Activated CD4-positive, alpha-beta T cell treated with anti-CD3 and anti-CD28 coated beads for 36 hours (primary cell): Measurements from ENCODE around the gene PCK2. TPM values are rescaled to one million over a fixed set of nuclear protein-coding genes. Genes with fewer than 3 reads are reported as not detected.

Experiments used
- ATAC-seq: fragments of 200-7000 bp; cut with Tn5 transposase; one replicate; pipeline ENCODE4 v1.10.0; 2021; ENCODE audit warnings: mild to moderate bottlenecking, moderate library complexity
- CTCF ChIA-PET: fragments of 350-600 bp; sonication (Branson Sonifier 250); formaldehyde crosslinking; loops from one replicate; lab custom pipeline; 2021; ENCODE audit warnings: antibody characterized with exemption; lab: Charles Lee
- POLR2A ChIA-PET: fragments of 350-600 bp; sonication (Branson Sonifier 250); formaldehyde crosslinking; loops from one replicate; lab custom pipeline; 2021; ENCODE audit warnings: antibody characterized with exemption, inconsistent platforms; lab: Charles Lee
- DNase-seq: peaks from one replicate; pipeline ENCODE4 v3.0.0-alpha.2; 2020
- H3K27ac Mint-ChIP-seq: one replicate; pipeline ENCODE4 v1.8.0; 2021; ENCODE audit warnings: mixed read lengths
- H3K27me3 Mint-ChIP-seq: one replicate; pipeline ENCODE4 v1.8.0; 2021; ENCODE audit warnings: mixed read lengths
- H3K36me3 Mint-ChIP-seq: one replicate; pipeline ENCODE4 v1.8.0; 2021; ENCODE audit warnings: low read depth, mixed read lengths
- H3K4me1 Mint-ChIP-seq: one replicate; pipeline ENCODE4 v1.8.0; 2021; ENCODE audit warnings: mixed read lengths
- H3K4me3 Mint-ChIP-seq: one replicate; pipeline ENCODE4 v1.8.0; 2021; ENCODE audit warnings: mild to moderate bottlenecking, moderate library complexity, mixed read lengths
- H3K9me3 Mint-ChIP-seq: one replicate; pipeline ENCODE4 v1.8.0; 2021; ENCODE audit warnings: low read depth, mixed read lengths
- intact Hi-C, 2 experiments: fragments of 100-400 bp; cut with DNase I in 1 of 2; cut with micrococcal nuclease in 1 of 2; formaldehyde crosslinking; loops; one replicate each; pipeline versions ENCODE4 v1.14.2 to v1.15.1; 2022 to 2024; cut with DNase I, micrococcal nuclease
- total RNA-seq, 2 experiments: library from RNA; stranded (reverse); gene quantifications; one replicate each; pipeline ENCODE4 v1.2.3, GENCODE V29; 2021

Gene PCK2
- total RNA-seq, 2 experiments from 2014 or later = 101 to 115 TPM

GRCh38 chr14:24146453-24146977, 52.4 kb downstream of the PCK2 start, which contains the start of gene PSME2:
PSME2 (minus strand) TSS chr14:24146610; CDS start chr14:24146581, 29 bp downstream.
- H3K36me3 Mint-ChIP-seq = peaks cover 74% of the 10 kb centered on the region
- ATAC-seq = peak; percentile 74
- ChIA-PET POLR2A (interaction anchor here (0.5 to 4.1 kb wide), 12 partner anchors 8 to 857 kb away, joined by 3 to 36 read pairs (median 5); partner anchors contain the start of genes DCAF11, IRF9, NRL and PABPN1), CTCF (interaction anchor here (0.6 to 3.6 kb wide), 19 partner anchors 9 to 1089 kb away, joined by 3 to 43 read pairs (median 4); partner anchors contain the start of genes CIDEB, DCAF11, IPO4 and IRF9)
- peak within 1 kb of the TSS; percentile 94 for H3K4me3 Mint-ChIP-seq
- intact Hi-C loops = loop anchor here (1.0 to 10.0 kb wide), 11 partner anchors 10 to 1112 kb away; partner anchors contain the start of genes ACIN1 (in 1 of the 2), C14orf119 (in 1 of the 2), CHMP4A (in 1 of the 2) and DCAF11 (in 1 of the 2)
- no peaks in the 10 kb centered on the region for H3K27me3 Mint-ChIP-seq
- H3K4me1 Mint-ChIP-seq = peaks cover 61% of the 10 kb centered on the region
- H3K9me3 Mint-ChIP-seq = no peaks in the 10 kb centered on the region
- H3K27ac Mint-ChIP-seq = peak within 1 kb of the TSS; percentile 97
- DNase-seq = peak; percentile 95

- ChIA-PET CTCF (interaction anchor here (0.6 to 3.6 kb wide), 19 partner anchors 9 to 193 kb away, joined by 3 to 43 read pairs (median 4); partner anchors contain the start of genes CIDEB, DCAF11, IPO4 and IRF9), POLR2A (interaction anchor here (0.5 to 4.1 kb wide), 12 partner anchors 9 to 858 kb away, joined by 3 to 36 read pairs (median 5); partner anchors contain the start of genes DCAF11, IRF9, NRL and PABPN1)
- DNase-seq (peak; percentile 99), ATAC-seq (peak; percentile 89)
- H3K4me1 Mint-ChIP-seq = peaks cover 57% of the 10 kb centered on the region
- intact Hi-C loops = loop anchor here (1.0 to 10.0 kb wide), 18 partner anchors 11 to 1112 kb away; partner anchors contain the start of genes CHMP4A (in 2 of the 2), DCAF11 (in 2 of the 2), IPO4 (in 2 of the 2) and IRF9 (in 2 of the 2)
- peaks cover 73% of the 10 kb centered on the region for H3K36me3 Mint-ChIP-seq
- H3K27me3 Mint-ChIP-seq = no peaks in the 10 kb centered on the region
- no peaks in the 10 kb centered on the region for H3K9me3 Mint-ChIP-seq
- H3K27ac Mint-ChIP-seq = peak within 1 kb of the TSS; percentile 97
- H3K4me3 Mint-ChIP-seq = peak within 1 kb of the TSS; percentile 94
These were observed 53.1 kb downstream of the PCK2 start, which contains the start of gene RNF31 for GRCh38 chr14:24146978-24147760. RNF31 (plus strand) TSS chr14:24147498; CDS start chr14:24147699, 201 bp downstream.

- intact Hi-C loops = loop anchor here (1.0 to 10.0 kb wide), 17 partner anchors 12 to 1113 kb away; partner anchors contain the start of genes CHMP4A (in 2 of the 2), IPO4 (in 2 of the 2), IRF9 (in 2 of the 2) and ACIN1 (in 1 of the 2)
- POLR2A ChIA-PET = interaction anchor here (1.7 to 4.1 kb wide), 4 partner anchors 13 to 95 kb away, joined by 6 to 36 read pairs (median 14); partner anchors contain the start of genes DCAF11, IRF9, NRL and PCK2
- peaks cover 53% of the 10 kb centered on the region for H3K4me1 Mint-ChIP-seq
These were observed 53.8 kb downstream of the PCK2 start for GRCh38 chr14:24147761-24148428.

GRCh38 chr14:24149302-24149969, 55.3 kb downstream of the PCK2 start:
- Mint-ChIP-seq H3K4me1 (peaks cover 38% of the 10 kb centered on the region), H3K27me3 (no peaks in the 10 kb centered on the region), H3K4me3 (peak overlapping the region; percentile 94), H3K36me3 (peaks cover 58% of the 10 kb centered on the region), H3K9me3 (no peaks in the 10 kb centered on the region), H3K27ac (no peak overlapping the region)
- ChIA-PET CTCF (interaction anchor here (1.0 to 2.7 kb wide), 4 partner anchors 11 to 41 kb away, joined by 4 to 21 read pairs (median 7); partner anchors contain the start of genes DCAF11, IRF9 and NRL), POLR2A (no interaction called here)
- intact Hi-C loops = loop anchor here (5.0 to 10.0 kb wide), 4 partner anchors 148 to 1115 kb away; partner anchors contain the start of genes ACIN1 (in 1 of the 2), C14orf119 (in 1 of the 2), DHRS1 (in 1 of the 2) and NGDN (in 1 of the 2)
- ATAC-seq = no peak
- no peak for DNase-seq

More at GRCh38 chr14:24147761-24148428, 53.8 kb downstream of the PCK2 start:
- DNase-seq = peak; percentile 29
- peak overlapping the region; percentile 94 for H3K4me3 Mint-ChIP-seq
- H3K9me3 Mint-ChIP-seq = no peaks in the 10 kb centered on the region
- no peaks in the 10 kb centered on the region for H3K27me3 Mint-ChIP-seq
- CTCF ChIA-PET = interaction anchor here (0.6 to 3.6 kb wide), 12 partner anchors 8 to 516 kb away, joined by 3 to 43 read pairs (median 5); partner anchors contain the start of genes CIDEB, DCAF11, IRF9 and NRL
- ATAC-seq = no peak
- H3K27ac Mint-ChIP-seq = peak overlapping the region; percentile 78
- H3K36me3 Mint-ChIP-seq = peaks cover 69% of the 10 kb centered on the region

- H3K36me3 Mint-ChIP-seq = peaks cover 60% of the 10 kb centered on the region
- no peaks in the 10 kb centered on the region for H3K9me3 Mint-ChIP-seq
- POLR2A ChIA-PET = no interaction called here
- CTCF ChIA-PET = interaction anchor here (0.5 to 2.7 kb wide), 4 partner anchors 11 to 81 kb away, joined by 3 to 21 read pairs (median 7); partner anchors contain the start of genes DCAF11, IRF9 and NRL
- intact Hi-C loops = no loop called here
- H3K4me3 Mint-ChIP-seq = no peak overlapping the region
- H3K4me1 Mint-ChIP-seq = peaks cover 32% of the 10 kb centered on the region
- ATAC-seq (no peak), DNase-seq (no peak)
- no peaks in the 10 kb centered on the region for H3K27me3 Mint-ChIP-seq
- no peak overlapping the region for H3K27ac Mint-ChIP-seq
These were observed 56.0 kb downstream of the PCK2 start for GRCh38 chr14:24150061-24150460.

GRCh38 chr14:24150567-24150966, 56.5 kb downstream of the PCK2 start:
- no peak overlapping the region for H3K4me3 Mint-ChIP-seq
- H3K4me1 Mint-ChIP-seq = peaks cover 27% of the 10 kb centered on the region
- POLR2A ChIA-PET = no interaction called here
- H3K9me3 Mint-ChIP-seq = no peaks in the 10 kb centered on the region
- intact Hi-C loops = no loop called here
- H3K27me3 Mint-ChIP-seq = no peaks in the 10 kb centered on the region
- H3K36me3 Mint-ChIP-seq = peaks cover 59% of the 10 kb centered on the region
- no peak overlapping the region for H3K27ac Mint-ChIP-seq
- CTCF ChIA-PET = interaction anchor here (0.5 to 2.7 kb wide), 4 partner anchors 10 to 81 kb away, joined by 3 to 21 read pairs (median 7); partner anchors contain the start of genes DCAF11, IRF9 and NRL
- ATAC-seq (no peak), DNase-seq (no peak)

- ATAC-seq (no peak), DNase-seq (no peak)
- Mint-ChIP-seq H3K9me3 (no peaks in the 10 kb centered on the region), H3K4me3 (no peak overlapping the region), H3K4me1 (peaks cover 25% of the 10 kb centered on the region), H3K36me3 (peaks cover 59% of the 10 kb centered on the region), H3K27ac (no peak overlapping the region), H3K27me3 (no peaks in the 10 kb centered on the region)
- ChIA-PET CTCF (interaction anchor here (2.4 to 2.7 kb wide), 2 partner anchors 10 to 42 kb away, joined by 10 to 21 read pairs; partner anchors contain the start of gene IRF9), POLR2A (interaction anchor here (0.8 to 1.2 kb wide), 2 partner anchors 9 to 11 kb away, joined by 4 to 5 read pairs; partner anchors contain the start of gene IRF9)
- intact Hi-C loops = no loop called here
These were observed 56.9 kb downstream of the PCK2 start for GRCh38 chr14:24150993-24151392.

- Mint-ChIP-seq H3K4me3 (no peak overlapping the region), H3K4me1 (peaks cover 25% of the 10 kb centered on the region), H3K36me3 (peaks cover 56% of the 10 kb centered on the region), H3K27ac (no peak overlapping the region), H3K9me3 (no peaks in the 10 kb centered on the region), H3K27me3 (no peaks in the 10 kb centered on the region)
- CTCF ChIA-PET = interaction anchor here (2.4 to 2.7 kb wide), 2 partner anchors 9 to 43 kb away, joined by 10 to 21 read pairs; partner anchors contain the start of gene IRF9
- no peak for ATAC-seq
- POLR2A ChIA-PET = interaction anchor here (0.8 to 1.2 kb wide), 3 partner anchors 8 to 10 kb away, joined by 3 to 5 read pairs (median 4); partner anchors contain the start of genes EMC9 and IRF9
- DNase-seq = no peak
- intact Hi-C loops = no loop called here
These were observed 57.4 kb downstream of the PCK2 start for GRCh38 chr14:24151404-24152080.
